ENCODE results near the gene ZYG11B.
A peak's percentile ranks its signal among the peaks of the same experiment; 100 is the strongest.

The ZYG11B gene

DNA sequence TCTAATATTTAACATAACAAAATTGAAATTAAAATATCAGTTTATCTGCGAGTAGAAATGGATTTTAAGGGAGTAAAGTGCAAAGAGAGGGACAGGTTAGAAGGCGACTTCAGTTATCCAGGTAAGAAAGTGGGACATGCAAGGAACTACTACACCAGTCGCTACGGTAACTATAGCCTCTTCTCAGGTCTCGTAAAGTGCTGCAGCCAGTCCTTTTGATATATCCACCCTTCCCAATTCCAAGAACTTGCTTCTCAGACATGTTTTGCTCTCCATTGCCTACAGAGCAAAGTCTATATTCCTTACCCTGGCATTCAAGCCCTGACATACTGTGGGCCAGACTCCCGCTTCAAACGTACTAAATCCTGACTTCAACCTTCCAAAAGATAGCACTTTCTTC is 30.6 kb upstream of the ZYG11B start:
- H3K4me2 ChIP-seq (ENCODE audit: low read depth, low read length), result no peak overlapping the region
- peaks cover 70% of the 10 kb centered on the region for H3K79me2 ChIP-seq (ENCODE audit: low read length)
- TF ChIP-seq EZH2 (optimal IDR thresholded peaks at IDR 0.05; ENCODE audit: low read depth, low read length) (no peak), EZH2phosphoT487 (IDR thresholded peaks at IDR 0.05; ENCODE audit: low read length) (no peak)
- TF ChIP-seq, protein P1, sequence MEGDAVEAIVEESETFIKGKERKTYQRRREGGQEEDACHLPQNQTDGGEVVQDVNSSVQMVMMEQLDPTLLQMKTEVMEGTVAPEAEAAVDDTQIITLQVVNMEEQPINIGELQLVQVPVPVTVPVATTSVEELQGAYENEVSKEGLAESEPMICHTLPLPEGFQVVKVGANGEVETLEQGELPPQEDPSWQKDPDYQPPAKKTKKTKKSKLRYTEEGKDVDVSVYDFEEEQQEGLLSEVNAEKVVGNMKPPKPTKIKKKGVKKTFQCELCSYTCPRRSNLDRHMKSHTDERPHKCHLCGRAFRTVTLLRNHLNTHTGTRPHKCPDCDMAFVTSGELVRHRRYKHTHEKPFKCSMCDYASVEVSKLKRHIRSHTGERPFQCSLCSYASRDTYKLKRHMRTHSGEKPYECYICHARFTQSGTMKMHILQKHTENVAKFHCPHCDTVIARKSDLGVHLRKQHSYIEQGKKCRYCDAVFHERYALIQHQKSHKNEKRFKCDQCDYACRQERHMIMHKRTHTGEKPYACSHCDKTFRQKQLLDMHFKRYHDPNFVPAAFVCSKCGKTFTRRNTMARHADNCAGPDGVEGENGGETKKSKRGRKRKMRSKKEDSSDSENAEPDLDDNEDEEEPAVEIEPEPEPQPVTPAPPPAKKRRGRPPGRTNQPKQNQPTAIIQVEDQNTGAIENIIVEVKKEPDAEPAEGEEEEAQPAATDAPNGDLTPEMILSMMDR (IDR thresholded peaks at IDR 0.05; ENCODE audit: low read length), result no peak

DNA sequence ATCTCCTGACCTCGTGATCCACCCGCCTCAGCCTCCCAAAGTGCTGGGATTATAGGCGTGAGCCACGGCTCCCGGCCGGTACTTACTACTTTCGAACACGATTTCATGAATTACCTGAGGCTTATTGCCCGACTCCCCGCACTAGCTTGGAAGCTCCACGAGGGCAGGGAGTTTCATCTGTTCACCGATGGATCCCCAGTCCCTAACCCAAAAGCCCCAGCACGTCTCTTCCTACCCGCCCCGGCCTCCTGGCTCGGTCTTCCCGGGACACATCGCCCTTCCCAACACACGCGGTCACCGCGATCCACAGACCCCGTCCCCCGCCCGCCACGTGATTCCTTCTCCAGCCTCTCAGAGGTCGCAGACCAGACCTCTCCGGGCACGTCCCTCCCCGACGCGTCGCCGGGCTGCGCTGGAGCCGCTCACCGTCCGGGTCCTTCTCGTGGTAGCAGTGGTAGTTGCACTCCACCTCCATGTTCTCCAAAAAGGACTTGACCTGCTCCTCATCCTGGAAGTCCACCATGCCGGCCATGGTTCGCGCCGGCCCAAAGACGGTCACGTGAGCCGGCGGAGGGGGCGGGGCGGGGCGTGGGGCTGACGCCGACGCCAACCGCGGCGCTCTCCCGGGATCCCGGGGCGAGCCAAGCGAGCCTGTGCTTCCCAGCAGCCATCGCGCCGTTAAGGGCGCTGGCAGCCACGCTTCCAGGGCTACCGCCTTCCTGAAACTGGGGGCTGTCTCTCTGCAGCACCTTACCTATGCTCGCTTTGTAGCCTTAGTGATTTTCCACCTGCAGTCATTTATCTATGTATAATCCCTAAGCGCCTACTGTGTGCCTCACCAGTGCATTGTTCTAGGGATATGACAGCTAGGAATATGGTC is 28.2 kb upstream of the ZYG11B start, which contains the start of gene COA7:
COA7 (minus strand) TSS at position 553 of the 880 bp plus-strand sequence; CDS start at position 532, 21 bp downstream.
- H3K9ac ChIP-seq (ENCODE audit: low read length), result peak within 1 kb of the TSS; percentile 78
- no peaks in the 10 kb centered on the region for H3K27me3 ChIP-seq (replicated peaks; ENCODE audit: insufficient read depth, low read length)
- DNase-seq, result peak; percentile 83
- H3F3A ChIP-seq (ENCODE audit: insufficient read depth, low read length), result peaks cover 5% of the 10 kb centered on the region; the same call in 1 of the 2 replicates
- no peak for TF ChIP-seq EZH2phosphoT487 (IDR thresholded peaks at IDR 0.05; ENCODE audit: low read length)
- TF ChIP-seq, protein P1 (IDR thresholded peaks at IDR 0.05; ENCODE audit: low read length), result no peak
- H3K27ac ChIP-seq (ENCODE audit: low read length), result peak within 1 kb of the TSS; percentile 33; the same call in 1 of the 2 replicates
- H3K9me3 ChIP-seq (replicated peaks; ENCODE audit: insufficient read depth, low read length), result no peaks in the 10 kb centered on the region
- peaks cover 50% of the 10 kb centered on the region for H3K79me2 ChIP-seq (ENCODE audit: low read length)
- H3K9me2 ChIP-seq (replicated peaks; ENCODE audit: insufficient read depth, low read length), result no peaks in the 10 kb centered on the region
- peaks cover 4% of the 10 kb centered on the region; the same call in 1 of the 2 replicates for H3K4me1 ChIP-seq (ENCODE audit: low read length)
- H4K20me1 ChIP-seq (ENCODE audit: insufficient read depth, low read length), result no peaks in the 10 kb centered on the region
- peak within 1 kb of the TSS; percentile 92 for H3K4me2 ChIP-seq (ENCODE audit: low read depth, low read length)
- no peaks in the 10 kb centered on the region for H3K36me3 ChIP-seq (replicated peaks; ENCODE audit: insufficient read depth, low read length)
- H3K4me3 ChIP-seq (ENCODE audit: low read length), result peak within 1 kb of the TSS; percentile 93
- peak within 1 kb of the TSS; percentile 94 for H2AFZ ChIP-seq (ENCODE audit: low read length)

More for the DNA sequence above, 30.6 kb upstream of the ZYG11B start:
- Histone ChIP-seq H3K27me3 (replicated peaks; ENCODE audit: insufficient read depth, low read length) (no peaks in the 10 kb centered on the region), H3K27ac (ENCODE audit: low read length) (no peak overlapping the region), H3K9me2 (replicated peaks; ENCODE audit: insufficient read depth, low read length) (no peaks in the 10 kb centered on the region), H3K9me3 (replicated peaks; ENCODE audit: insufficient read depth, low read length) (no peaks in the 10 kb centered on the region), H3F3A (ENCODE audit: insufficient read depth, low read length) (peaks cover 9% of the 10 kb centered on the region; the same call in 1 of the 2 replicates), H3K4me1 (ENCODE audit: low read length) (peaks cover 4% of the 10 kb centered on the region; the same call in 1 of the 2 replicates), H3K36me3 (replicated peaks; ENCODE audit: insufficient read depth, low read length) (peaks cover 8% of the 10 kb centered on the region; the same call in 1 of the 2 replicates), H3K9ac (ENCODE audit: low read length) (no peak overlapping the region), H3K4me3 (ENCODE audit: low read length) (no peak overlapping the region), H4K20me1 (ENCODE audit: insufficient read depth, low read length) (no peaks in the 10 kb centered on the region), H2AFZ (ENCODE audit: low read length) (no peak overlapping the region)
- no peak for DNase-seq

DNA sequence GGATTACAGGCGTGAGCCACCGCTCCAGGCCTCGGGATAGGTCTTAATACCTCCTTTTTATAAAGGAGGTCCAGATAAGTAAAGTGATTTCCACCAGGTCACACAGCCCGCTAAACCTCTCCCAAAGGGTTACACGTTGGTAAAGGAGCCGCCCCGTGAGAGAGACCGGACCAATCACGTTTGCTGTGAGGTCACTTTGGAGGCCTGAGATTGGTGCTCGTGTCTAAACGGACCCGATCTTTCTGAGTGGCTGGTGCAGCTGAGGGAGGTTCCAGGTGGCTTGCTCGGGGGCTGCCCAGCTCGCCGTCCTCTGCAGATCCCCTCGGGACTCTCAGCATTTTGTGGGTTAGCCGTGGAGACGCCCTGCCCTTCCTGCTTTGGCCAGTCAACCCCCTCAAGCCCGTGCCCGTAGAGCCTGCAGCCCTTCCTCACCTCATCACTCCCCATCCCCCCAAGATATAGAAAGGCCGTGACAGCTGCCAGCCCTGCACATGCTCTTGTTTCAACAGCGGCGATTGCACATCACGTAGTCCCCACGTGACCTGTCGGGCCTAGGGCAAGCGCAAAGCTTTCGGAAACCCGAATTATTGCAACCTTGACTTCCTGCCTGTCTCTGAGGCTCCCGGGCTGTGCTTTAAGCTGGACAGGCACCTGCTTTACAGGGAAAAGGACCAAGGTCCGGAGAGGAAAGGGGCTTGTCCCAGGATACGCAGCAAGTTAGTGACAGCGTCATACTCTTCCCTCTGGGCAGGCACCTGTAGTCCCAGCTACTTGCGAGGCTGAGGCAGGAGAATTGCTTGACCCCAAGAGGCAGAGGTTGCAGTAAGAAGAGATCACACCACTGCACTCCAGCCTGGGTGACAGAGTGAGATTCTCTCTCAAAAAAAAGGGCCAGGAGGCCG is 23.1 kb upstream of the ZYG11B start:
- Histone ChIP-seq H3K4me1 (ENCODE audit: low read length) (peaks cover 7% of the 10 kb centered on the region; the same call in 1 of the 2 replicates), H3F3A (ENCODE audit: insufficient read depth, low read length) (peaks cover 11% of the 10 kb centered on the region), H3K27ac (ENCODE audit: low read length) (peak overlapping the region; percentile 76), H3K36me3 (replicated peaks; ENCODE audit: insufficient read depth, low read length) (no peaks in the 10 kb centered on the region), H3K9me2 (replicated peaks; ENCODE audit: insufficient read depth, low read length) (no peaks in the 10 kb centered on the region), H3K79me2 (ENCODE audit: low read length) (no peaks in the 10 kb centered on the region), H3K9me3 (replicated peaks; ENCODE audit: insufficient read depth, low read length) (no peaks in the 10 kb centered on the region), H3K4me3 (ENCODE audit: low read length) (peak overlapping the region; percentile 55), H3K4me2 (ENCODE audit: low read depth, low read length) (peak overlapping the region; percentile 76), H2AFZ (ENCODE audit: low read length) (peak overlapping the region; percentile 98), H3K27me3 (replicated peaks; ENCODE audit: insufficient read depth, low read length) (no peaks in the 10 kb centered on the region), H3K9ac (ENCODE audit: low read length) (peak overlapping the region; percentile 59), H4K20me1 (ENCODE audit: insufficient read depth, low read length) (no peaks in the 10 kb centered on the region)
- TF ChIP-seq EZH2 (optimal IDR thresholded peaks at IDR 0.05; ENCODE audit: low read depth, low read length) (no peak), EZH2phosphoT487 (IDR thresholded peaks at IDR 0.05; ENCODE audit: low read length) (no peak)
- TF ChIP-seq, protein P1 (IDR thresholded peaks at IDR 0.05; ENCODE audit: low read length), result no peak
- DNase-seq, result peak; percentile 97
